Naive thymus-derived CD4-positive, alpha-beta T cell (primary cell): ENCODE measurements around the gene MESP2. TPM values are rescaled to one million over a fixed set of nuclear protein-coding genes. Genes with fewer than 3 reads are reported as not detected.

ENCODE experiments used
- ATAC-seq: fragments of 150-1000 bp; cut with Tn5 transposase; 2 replicates; pipeline ENCODE4 v1.10.0; 2021; ENCODE audit warnings: mild to moderate bottlenecking, moderate library complexity
- CTCF ChIA-PET: fragments of 350-600 bp; sonication (Branson Sonifier 250); formaldehyde crosslinking; loops from one replicate; lab custom pipeline; 2021; ENCODE audit warnings: antibody characterized with exemption; lab: Charles Lee
- POLR2A ChIA-PET: fragments of 350-600 bp; sonication (Branson Sonifier 250); formaldehyde crosslinking; loops from one replicate; lab custom pipeline; 2021; ENCODE audit warnings: antibody characterized with exemption, inconsistent platforms; lab: Charles Lee
- DNase-seq, 9 donors: peaks; one replicate each; pipeline versions ENCODE4 v3.0.0 to v3.0.0-alpha.2; 2020 to 2022; ENCODE audit warnings: mixed read lengths in 1 of 9
- H3K27ac ChIP-seq: one replicate; pipeline ENCODE4 v1.7.0; 2013; ENCODE audit warnings: mild to moderate bottlenecking, low read depth, low read length, moderate library complexity
- H3K27me3 ChIP-seq, 2 donors: one replicate each; pipeline ENCODE4 v1.7.0; 2013; ENCODE audit warnings: low read length in 2 of 2, mild to moderate bottlenecking in 2 of 2, moderate library complexity in 2 of 2; ENCODE audit not compliant: control insufficient read depth in 2 of 2, insufficient read depth in 2 of 2
- H3K36me3 ChIP-seq, 3 experiments: 1 replicate in 2 of 3; 2 replicates in 1 of 3; pipeline ENCODE4 v1.7.0; 2013; ENCODE audit warnings: low read length in 3 of 3, mild to moderate bottlenecking in 3 of 3, moderate library complexity in 1 of 3; ENCODE audit not compliant: insufficient read depth in 3 of 3, control insufficient read depth in 2 of 3
- H3K4me1 ChIP-seq, 2 donors: one replicate each; pipeline ENCODE4 v1.7.0; 2013; ENCODE audit warnings: low read length in 2 of 2, mild to moderate bottlenecking in 2 of 2, moderate library complexity in 1 of 2; ENCODE audit not compliant: control insufficient read depth in 2 of 2, insufficient read depth in 2 of 2
- H3K4me3 ChIP-seq: 2 replicates; pipeline ENCODE4 v1.7.0; 2013; ENCODE audit warnings: mild to moderate bottlenecking, low read length
- H3K9me3 ChIP-seq, 3 experiments: 1 replicate in 2 of 3; 2 replicates in 1 of 3; pipeline ENCODE4 v1.7.0; 2013; ENCODE audit warnings: low read length in 3 of 3; ENCODE audit not compliant: control insufficient read depth in 2 of 3
- H3K27ac Mint-ChIP-seq, 9 donors: one replicate each; pipeline ENCODE4 v1.8.0; 2020 to 2022; ENCODE audit warnings: mixed read lengths in 9 of 9, mild to moderate bottlenecking in 8 of 9, moderate library complexity in 5 of 9, inconsistent platforms in 2 of 9
- H3K27me3 Mint-ChIP-seq, 5 donors: one replicate each; pipeline ENCODE4 v1.8.0; 2021 to 2022; ENCODE audit warnings: mixed read lengths in 5 of 5, mild to moderate bottlenecking in 1 of 5
- H3K36me3 Mint-ChIP-seq, 5 donors: one replicate each; pipeline ENCODE4 v1.8.0; 2020 to 2022; ENCODE audit warnings: mixed read lengths in 5 of 5, mild to moderate bottlenecking in 3 of 5, inconsistent platforms in 1 of 5
- H3K4me1 Mint-ChIP-seq, 7 donors: one replicate each; pipeline ENCODE4 v1.8.0; 2020 to 2022; ENCODE audit warnings: mixed read lengths in 7 of 7, mild to moderate bottlenecking in 3 of 7, inconsistent platforms in 1 of 7
- H3K4me3 Mint-ChIP-seq, 10 donors: one replicate each; pipeline ENCODE4 v1.8.0; 2020 to 2022; ENCODE audit warnings: mild to moderate bottlenecking in 10 of 10, mixed read lengths in 10 of 10, moderate library complexity in 6 of 10, inconsistent platforms in 2 of 10
- H3K9me3 Mint-ChIP-seq, 11 donors: one replicate each; pipeline ENCODE4 v1.8.0; 2020 to 2022; ENCODE audit warnings: mixed read lengths in 11 of 11, mild to moderate bottlenecking in 4 of 11, inconsistent platforms in 1 of 11, moderate library complexity in 1 of 11
- intact Hi-C, 2 donors: fragments of 100-400 bp; cut with micrococcal nuclease; formaldehyde crosslinking; loops; one replicate each; pipeline ENCODE4 v1.15.1; 2023
- polyA plus RNA-seq, 2 donors: library from polyadenylated mRNA; unstranded; fragments of 300-500 nt; fragmentation: Illumina TruSeq; gene quantifications; one replicate each; pipeline ENCODE4 v1.2.3, GENCODE V29; 2021
- total RNA-seq, 6 experiments: library from RNA in 5 of 6; stranded (reverse) in 5 of 6; gene quantifications; 1 replicate in 5 of 6; 2 replicates in 1 of 6; pipeline ENCODE4 v1.2.3 and lab custom pipeline; 2021 to 2026

Gene MESP2
- total and polyA plus RNA-seq, 7 experiments from 2014 or later = not detected

DNA sequence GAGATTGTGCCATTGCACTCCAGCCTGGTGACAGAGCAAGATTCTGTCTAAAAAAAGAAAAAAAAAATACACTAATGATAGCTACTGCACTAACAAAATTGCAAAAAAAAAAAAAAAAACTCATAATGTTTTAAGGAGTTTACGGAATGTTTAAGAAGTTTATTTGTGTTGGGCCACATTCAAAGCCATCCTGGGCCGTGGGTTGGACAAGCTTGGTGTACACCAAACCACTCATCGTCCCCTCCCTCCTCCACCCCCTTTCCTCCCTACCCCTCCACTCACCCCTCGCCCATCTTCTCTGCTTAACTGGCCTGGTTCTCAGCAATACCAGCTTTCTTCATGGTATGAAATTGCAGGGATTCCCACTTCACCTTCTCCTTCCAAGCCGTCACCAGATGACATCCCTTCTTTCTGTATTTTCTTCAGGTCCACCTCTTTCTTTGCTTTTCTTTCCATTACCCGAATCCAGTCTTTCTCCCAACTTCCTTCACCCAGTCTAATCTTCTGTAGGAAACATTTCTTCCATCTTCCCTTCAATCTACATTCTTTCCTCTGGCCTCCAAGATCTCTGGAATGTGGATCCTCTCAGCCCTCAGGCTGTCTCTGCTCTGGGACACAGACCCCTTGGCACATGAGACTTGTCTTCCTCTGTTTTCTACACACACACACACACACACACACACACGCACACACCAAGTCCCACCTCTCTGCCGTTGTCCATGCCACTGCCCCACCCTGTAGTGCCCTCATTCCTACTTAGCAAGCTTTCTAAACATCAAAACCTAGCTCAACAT, 21.6 kb upstream of the MESP2 start:
- intact Hi-C loops = loop anchor here (5.0 kb wide), 2 partner anchors 138 to 343 kb away; partner anchors contain the start of gene AP3S2 (in 1 of the 2)
- no peaks in the 10 kb centered on the region for H3K9me3 ChIP-seq
- no peaks in the 10 kb centered on the region for H3K9me3 Mint-ChIP-seq
- no peak overlapping the region for H3K27ac Mint-ChIP-seq
- DNase-seq (no peak), ATAC-seq (no peak)
- no peak overlapping the region for H3K4me3 ChIP-seq
- H3K27ac ChIP-seq = no peak overlapping the region
- H3K4me1 ChIP-seq = no peaks in the 10 kb centered on the region
- no peaks in the 10 kb centered on the region for H3K36me3 Mint-ChIP-seq
- H3K4me1 Mint-ChIP-seq = peaks cover 0 to 4% (median under 1%) of the 10 kb centered on the region in 7 donors
- CTCF ChIA-PET = no interaction called here
- H3K27me3 Mint-ChIP-seq = peaks cover under 1 to 43% (median 22%) of the 10 kb centered on the region in 5 donors
- H3K36me3 ChIP-seq = no peaks in the 10 kb centered on the region
- POLR2A ChIA-PET = no interaction called here
- H3K27me3 ChIP-seq = no peaks in the 10 kb centered on the region
- no peak overlapping the region for H3K4me3 Mint-ChIP-seq

GRCh38 chr15:89755701-89756100, 20.4 kb upstream of the MESP2 start:
- Histone ChIP-seq H3K9me3 (no peaks in the 10 kb centered on the region), H3K27ac (no peak overlapping the region), H3K4me3 (no peak overlapping the region), H3K4me1 (no peaks in the 10 kb centered on the region), H3K36me3 (no peaks in the 10 kb centered on the region), H3K27me3 (no peaks in the 10 kb centered on the region)
- Mint-ChIP-seq H3K9me3 (no peaks in the 10 kb centered on the region), H3K4me1 (peaks cover 0 to 2% (median 0%) of the 10 kb centered on the region in 7 donors), H3K4me3 (no peak overlapping the region), H3K27me3 (peaks cover 4 to 40% (median 22%) of the 10 kb centered on the region in 5 donors), H3K27ac (no peak overlapping the region), H3K36me3 (no peaks in the 10 kb centered on the region)
- ChIA-PET CTCF (no interaction called here), POLR2A (no interaction called here)
- intact Hi-C loops = no loop called here
- DNase-seq (no peak), ATAC-seq (no peak)

GRCh38 chr15:89756897-89757296, 19.2 kb upstream of the MESP2 start:
- peaks cover 4 to 38% (median 21%) of the 10 kb centered on the region in 5 donors for H3K27me3 Mint-ChIP-seq
- H3K36me3 Mint-ChIP-seq = no peaks in the 10 kb centered on the region
- ATAC-seq (no peak), DNase-seq (no peak)
- H3K9me3 Mint-ChIP-seq = no peaks in the 10 kb centered on the region
- peaks cover 0 to 5% (median 0%) of the 10 kb centered on the region in 7 donors for H3K4me1 Mint-ChIP-seq
- H3K27ac Mint-ChIP-seq = no peak overlapping the region
- ChIA-PET CTCF (interaction anchor here (1.4 kb wide), 1 partner anchor 16 kb away, joined by 3 read pairs; no protein-coding TSS in a partner anchor), POLR2A (no interaction called here)
- Histone ChIP-seq H3K27ac (no peak overlapping the region), H3K27me3 (no peaks in the 10 kb centered on the region), H3K36me3 (no peaks in the 10 kb centered on the region), H3K9me3 (no peaks in the 10 kb centered on the region), H3K4me1 (no peaks in the 10 kb centered on the region), H3K4me3 (no peak overlapping the region)
- intact Hi-C loops = no loop called here
- no peak overlapping the region for H3K4me3 Mint-ChIP-seq

DNA sequence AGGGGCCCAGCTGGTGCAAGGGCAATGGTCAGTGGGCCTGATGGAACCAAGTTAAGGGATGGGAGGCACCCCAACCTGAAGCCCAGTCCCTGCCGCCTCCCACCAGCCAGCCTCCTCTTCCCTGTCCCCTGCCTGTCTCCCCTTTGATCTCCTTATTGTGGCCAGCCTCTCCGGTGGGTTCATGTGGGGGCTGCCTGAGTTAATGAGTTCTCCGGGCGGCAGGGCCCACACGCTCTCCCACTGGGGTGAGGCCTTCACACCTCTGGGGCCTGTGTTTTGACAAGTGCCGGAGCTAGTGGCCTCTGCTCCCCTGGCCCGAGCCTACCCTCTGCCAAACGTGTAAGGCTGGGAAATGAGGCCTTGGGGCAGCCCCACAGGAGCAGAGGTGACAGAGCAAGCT, 17.8 kb upstream of the MESP2 start:
- ATAC-seq (no peak), DNase-seq (no peak)
- H3K27me3 Mint-ChIP-seq = peaks cover 4 to 32% (median 17%) of the 10 kb centered on the region in 5 donors
- Histone ChIP-seq H3K4me1 (no peaks in the 10 kb centered on the region), H3K9me3 (no peaks in the 10 kb centered on the region), H3K36me3 (no peaks in the 10 kb centered on the region), H3K27me3 (no peaks in the 10 kb centered on the region), H3K4me3 (no peak overlapping the region), H3K27ac (no peak overlapping the region)
- no peaks in the 10 kb centered on the region for H3K9me3 Mint-ChIP-seq
- H3K36me3 Mint-ChIP-seq = no peaks in the 10 kb centered on the region
- H3K4me3 Mint-ChIP-seq = no peak overlapping the region
- peaks cover 0 to 5% (median 0%) of the 10 kb centered on the region in 7 donors for H3K4me1 Mint-ChIP-seq
- H3K27ac Mint-ChIP-seq = no peak overlapping the region
- CTCF ChIA-PET = interaction anchor here (1.4 kb wide), 1 partner anchor 18 kb away, joined by 3 read pairs; no protein-coding TSS in a partner anchor
- intact Hi-C loops = no loop called here
- POLR2A ChIA-PET = no interaction called here

DNA sequence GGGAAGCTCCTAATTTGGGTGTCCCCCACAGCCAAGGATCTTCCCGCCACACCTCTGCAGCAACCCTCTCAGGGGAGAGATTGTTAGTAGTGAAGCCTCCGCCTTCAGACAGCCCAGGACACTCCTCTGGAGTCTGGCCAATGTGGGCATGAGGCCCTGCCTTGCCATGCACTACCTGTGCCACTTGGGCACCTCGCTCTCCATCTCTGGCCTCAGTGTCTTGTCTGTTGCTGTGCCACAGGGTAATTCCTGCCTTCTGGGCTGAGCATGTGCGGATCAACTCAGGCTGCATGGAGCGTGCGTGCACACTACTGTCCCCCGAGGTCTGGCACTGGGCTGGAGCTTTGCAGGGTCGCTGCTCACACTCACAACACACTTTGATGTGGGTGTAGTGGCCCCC, 17.2 kb upstream of the MESP2 start:
- DNase-seq = no peak
- H3K27me3 ChIP-seq = no peaks in the 10 kb centered on the region
- H3K4me3 Mint-ChIP-seq = no peak overlapping the region
- ATAC-seq = no peak
- ChIA-PET POLR2A (no interaction called here), CTCF (interaction anchor here (0.6 kb wide), 1 partner anchor 19 kb away, joined by 3 read pairs; no protein-coding TSS in a partner anchor)
- no peak overlapping the region for H3K4me3 ChIP-seq
- H3K27ac Mint-ChIP-seq = no peak overlapping the region
- H3K27ac ChIP-seq = no peak overlapping the region
- peaks cover 0 to 5% (median 0%) of the 10 kb centered on the region in 7 donors for H3K4me1 Mint-ChIP-seq
- H3K9me3 Mint-ChIP-seq = no peaks in the 10 kb centered on the region
- peaks cover 4 to 32% (median 17%) of the 10 kb centered on the region in 5 donors for H3K27me3 Mint-ChIP-seq
- no peaks in the 10 kb centered on the region for H3K36me3 Mint-ChIP-seq
- H3K9me3 ChIP-seq = no peaks in the 10 kb centered on the region
- H3K4me1 ChIP-seq = no peaks in the 10 kb centered on the region
- no peaks in the 10 kb centered on the region for H3K36me3 ChIP-seq
- intact Hi-C loops = no loop called here

- Histone ChIP-seq H3K27me3 (no peaks in the 10 kb centered on the region), H3K9me3 (no peaks in the 10 kb centered on the region), H3K36me3 (no peaks in the 10 kb centered on the region), H3K4me1 (no peaks in the 10 kb centered on the region), H3K27ac (no peak overlapping the region), H3K4me3 (no peak overlapping the region)
- H3K36me3 Mint-ChIP-seq = no peaks in the 10 kb centered on the region
- H3K27ac Mint-ChIP-seq = no peak overlapping the region
- H3K9me3 Mint-ChIP-seq = no peaks in the 10 kb centered on the region
- intact Hi-C loops = loop anchor here (1.0 to 5.0 kb wide), 4 partner anchors 115 to 327 kb away; no protein-coding TSS in a partner anchor
- CTCF ChIA-PET = no interaction called here
- ATAC-seq = no peak
- peaks cover 4 to 27% (median 12%) of the 10 kb centered on the region in 5 donors for H3K27me3 Mint-ChIP-seq
- peaks cover 0 to 5% (median 0%) of the 10 kb centered on the region in 7 donors for H3K4me1 Mint-ChIP-seq
- no peak for DNase-seq
- POLR2A ChIA-PET = no interaction called here
- H3K4me3 Mint-ChIP-seq = no peak overlapping the region
Measured at GRCh38 chr15:89759835-89760234, 16.3 kb upstream of the MESP2 start.
